ENCODE results near the gene ADGRL2.

DNA sequence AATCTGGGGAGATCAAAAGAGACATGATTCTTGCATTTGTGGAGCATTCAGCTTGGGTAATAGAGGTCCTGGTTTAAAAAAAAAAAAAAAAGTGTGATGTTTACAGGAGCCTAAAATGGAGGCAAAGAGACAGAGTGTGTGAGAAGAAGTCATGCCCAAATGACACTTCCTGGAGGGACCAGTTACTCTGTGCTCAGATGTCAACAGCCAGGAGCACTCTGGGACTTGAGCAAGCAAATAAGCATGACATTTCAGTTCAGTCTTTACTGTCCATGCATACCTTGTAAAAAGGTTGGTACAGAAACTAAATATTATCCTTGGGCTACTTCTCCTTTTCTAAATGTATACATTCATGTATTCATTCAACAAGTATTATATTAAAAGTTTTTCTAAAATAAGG lies 25.2 kb upstream of the ADGRL2 start:
- TF ChIP-seq, protein P1, sequence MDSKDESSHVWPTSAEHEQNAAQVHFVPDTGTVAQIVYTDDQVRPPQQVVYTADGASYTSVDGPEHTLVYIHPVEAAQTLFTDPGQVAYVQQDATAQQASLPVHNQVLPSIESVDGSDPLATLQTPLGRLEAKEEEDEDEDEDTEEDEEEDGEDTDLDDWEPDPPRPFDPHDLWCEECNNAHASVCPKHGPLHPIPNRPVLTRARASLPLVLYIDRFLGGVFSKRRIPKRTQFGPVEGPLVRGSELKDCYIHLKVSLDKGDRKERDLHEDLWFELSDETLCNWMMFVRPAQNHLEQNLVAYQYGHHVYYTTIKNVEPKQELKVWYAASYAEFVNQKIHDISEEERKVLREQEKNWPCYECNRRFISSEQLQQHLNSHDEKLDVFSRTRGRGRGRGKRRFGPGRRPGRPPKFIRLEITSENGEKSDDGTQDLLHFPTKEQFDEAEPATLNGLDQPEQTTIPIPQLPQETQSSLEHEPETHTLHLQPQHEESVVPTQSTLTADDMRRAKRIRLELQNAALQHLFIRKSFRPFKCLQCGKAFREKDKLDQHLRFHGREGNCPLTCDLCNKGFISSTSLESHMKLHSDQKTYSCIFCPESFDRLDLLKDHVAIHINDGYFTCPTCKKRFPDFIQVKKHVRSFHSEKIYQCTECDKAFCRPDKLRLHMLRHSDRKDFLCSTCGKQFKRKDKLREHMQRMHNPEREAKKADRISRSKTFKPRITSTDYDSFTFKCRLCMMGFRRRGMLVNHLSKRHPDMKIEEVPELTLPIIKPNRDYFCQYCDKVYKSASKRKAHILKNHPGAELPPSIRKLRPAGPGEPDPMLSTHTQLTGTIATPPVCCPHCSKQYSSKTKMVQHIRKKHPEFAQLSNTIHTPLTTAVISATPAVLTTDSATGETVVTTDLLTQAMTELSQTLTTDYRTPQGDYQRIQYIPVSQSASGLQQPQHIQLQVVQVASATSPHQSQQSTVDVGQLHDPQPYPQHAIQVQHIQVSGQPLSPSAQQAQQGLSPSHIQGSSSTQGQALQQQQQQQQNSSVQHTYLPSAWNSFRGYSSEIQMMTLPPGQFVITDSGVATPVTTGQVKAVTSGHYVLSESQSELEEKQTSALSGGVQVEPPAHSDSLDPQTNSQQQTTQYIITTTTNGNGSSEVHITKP (tag by site-specific recombination; IDR thresholded peaks at IDR 0.05): no peak
- TF ChIP-seq, protein P2, sequence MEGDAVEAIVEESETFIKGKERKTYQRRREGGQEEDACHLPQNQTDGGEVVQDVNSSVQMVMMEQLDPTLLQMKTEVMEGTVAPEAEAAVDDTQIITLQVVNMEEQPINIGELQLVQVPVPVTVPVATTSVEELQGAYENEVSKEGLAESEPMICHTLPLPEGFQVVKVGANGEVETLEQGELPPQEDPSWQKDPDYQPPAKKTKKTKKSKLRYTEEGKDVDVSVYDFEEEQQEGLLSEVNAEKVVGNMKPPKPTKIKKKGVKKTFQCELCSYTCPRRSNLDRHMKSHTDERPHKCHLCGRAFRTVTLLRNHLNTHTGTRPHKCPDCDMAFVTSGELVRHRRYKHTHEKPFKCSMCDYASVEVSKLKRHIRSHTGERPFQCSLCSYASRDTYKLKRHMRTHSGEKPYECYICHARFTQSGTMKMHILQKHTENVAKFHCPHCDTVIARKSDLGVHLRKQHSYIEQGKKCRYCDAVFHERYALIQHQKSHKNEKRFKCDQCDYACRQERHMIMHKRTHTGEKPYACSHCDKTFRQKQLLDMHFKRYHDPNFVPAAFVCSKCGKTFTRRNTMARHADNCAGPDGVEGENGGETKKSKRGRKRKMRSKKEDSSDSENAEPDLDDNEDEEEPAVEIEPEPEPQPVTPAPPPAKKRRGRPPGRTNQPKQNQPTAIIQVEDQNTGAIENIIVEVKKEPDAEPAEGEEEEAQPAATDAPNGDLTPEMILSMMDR (tag by site-specific recombination; IDR thresholded peaks at IDR 0.05): no peak
- TF ChIP-seq ZNF169 (tag by site-specific recombination; IDR thresholded peaks at IDR 0.05) (no peak), ZNF37A (tag by site-specific recombination; IDR thresholded peaks at IDR 0.05) (no peak), ZNF394 (tag by site-specific recombination; IDR thresholded peaks at IDR 0.05; ENCODE audit: borderline replicate concordance) (no peak), ZNF157 (tag by site-specific recombination; IDR thresholded peaks at IDR 0.05) (no peak), ZBTB7A (tag by site-specific recombination; IDR thresholded peaks at IDR 0.05; ENCODE audit: low read depth) (no peak), ZNF768 (tag by site-specific recombination; IDR thresholded peaks at IDR 0.05) (no peak), ZNF311 (tag by site-specific recombination; IDR thresholded peaks at IDR 0.05; ENCODE audit: borderline replicate concordance) (no peak), ZNF274 (IDR thresholded peaks at IDR 0.05; ENCODE audit: low read length) (no peak), ZNF274 (tag by site-specific recombination; IDR thresholded peaks at IDR 0.05; ENCODE audit: borderline replicate concordance) (no peak)
- TF ChIP-seq, protein P3, sequence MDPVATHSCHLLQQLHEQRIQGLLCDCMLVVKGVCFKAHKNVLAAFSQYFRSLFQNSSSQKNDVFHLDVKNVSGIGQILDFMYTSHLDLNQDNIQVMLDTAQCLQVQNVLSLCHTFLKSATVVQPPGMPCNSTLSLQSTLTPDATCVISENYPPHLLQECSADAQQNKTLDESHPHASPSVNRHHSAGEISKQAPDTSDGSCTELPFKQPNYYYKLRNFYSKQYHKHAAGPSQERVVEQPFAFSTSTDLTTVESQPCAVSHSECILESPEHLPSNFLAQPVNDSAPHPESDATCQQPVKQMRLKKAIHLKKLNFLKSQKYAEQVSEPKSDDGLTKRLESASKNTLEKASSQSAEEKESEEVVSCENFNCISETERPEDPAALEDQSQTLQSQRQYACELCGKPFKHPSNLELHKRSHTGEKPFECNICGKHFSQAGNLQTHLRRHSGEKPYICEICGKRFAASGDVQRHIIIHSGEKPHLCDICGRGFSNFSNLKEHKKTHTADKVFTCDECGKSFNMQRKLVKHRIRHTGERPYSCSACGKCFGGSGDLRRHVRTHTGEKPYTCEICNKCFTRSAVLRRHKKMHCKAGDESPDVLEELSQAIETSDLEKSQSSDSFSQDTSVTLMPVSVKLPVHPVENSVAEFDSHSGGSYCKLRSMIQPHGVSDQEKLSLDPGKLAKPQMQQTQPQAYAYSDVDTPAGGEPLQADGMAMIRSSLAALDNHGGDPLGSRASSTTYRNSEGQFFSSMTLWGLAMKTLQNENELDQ (tag by site-specific recombination; IDR thresholded peaks at IDR 0.05; ENCODE audit: low read depth): no peak
- TF ChIP-seq, protein P4, sequence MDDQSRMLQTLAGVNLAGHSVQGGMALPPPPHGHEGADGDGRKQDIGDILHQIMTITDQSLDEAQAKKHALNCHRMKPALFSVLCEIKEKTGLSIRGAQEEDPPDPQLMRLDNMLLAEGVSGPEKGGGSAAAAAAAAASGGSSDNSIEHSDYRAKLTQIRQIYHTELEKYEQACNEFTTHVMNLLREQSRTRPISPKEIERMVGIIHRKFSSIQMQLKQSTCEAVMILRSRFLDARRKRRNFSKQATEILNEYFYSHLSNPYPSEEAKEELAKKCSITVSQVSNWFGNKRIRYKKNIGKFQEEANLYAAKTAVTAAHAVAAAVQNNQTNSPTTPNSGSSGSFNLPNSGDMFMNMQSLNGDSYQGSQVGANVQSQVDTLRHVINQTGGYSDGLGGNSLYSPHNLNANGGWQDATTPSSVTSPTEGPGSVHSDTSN (CRISPR knock-in tag; IDR thresholded peaks at IDR 0.05): no peak
- TF ChIP-seq, protein P5, sequence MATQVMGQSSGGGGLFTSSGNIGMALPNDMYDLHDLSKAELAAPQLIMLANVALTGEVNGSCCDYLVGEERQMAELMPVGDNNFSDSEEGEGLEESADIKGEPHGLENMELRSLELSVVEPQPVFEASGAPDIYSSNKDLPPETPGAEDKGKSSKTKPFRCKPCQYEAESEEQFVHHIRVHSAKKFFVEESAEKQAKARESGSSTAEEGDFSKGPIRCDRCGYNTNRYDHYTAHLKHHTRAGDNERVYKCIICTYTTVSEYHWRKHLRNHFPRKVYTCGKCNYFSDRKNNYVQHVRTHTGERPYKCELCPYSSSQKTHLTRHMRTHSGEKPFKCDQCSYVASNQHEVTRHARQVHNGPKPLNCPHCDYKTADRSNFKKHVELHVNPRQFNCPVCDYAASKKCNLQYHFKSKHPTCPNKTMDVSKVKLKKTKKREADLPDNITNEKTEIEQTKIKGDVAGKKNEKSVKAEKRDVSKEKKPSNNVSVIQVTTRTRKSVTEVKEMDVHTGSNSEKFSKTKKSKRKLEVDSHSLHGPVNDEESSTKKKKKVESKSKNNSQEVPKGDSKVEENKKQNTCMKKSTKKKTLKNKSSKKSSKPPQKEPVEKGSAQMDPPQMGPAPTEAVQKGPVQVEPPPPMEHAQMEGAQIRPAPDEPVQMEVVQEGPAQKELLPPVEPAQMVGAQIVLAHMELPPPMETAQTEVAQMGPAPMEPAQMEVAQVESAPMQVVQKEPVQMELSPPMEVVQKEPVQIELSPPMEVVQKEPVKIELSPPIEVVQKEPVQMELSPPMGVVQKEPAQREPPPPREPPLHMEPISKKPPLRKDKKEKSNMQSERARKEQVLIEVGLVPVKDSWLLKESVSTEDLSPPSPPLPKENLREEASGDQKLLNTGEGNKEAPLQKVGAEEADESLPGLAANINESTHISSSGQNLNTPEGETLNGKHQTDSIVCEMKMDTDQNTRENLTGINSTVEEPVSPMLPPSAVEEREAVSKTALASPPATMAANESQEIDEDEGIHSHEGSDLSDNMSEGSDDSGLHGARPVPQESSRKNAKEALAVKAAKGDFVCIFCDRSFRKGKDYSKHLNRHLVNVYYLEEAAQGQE (tag by site-specific recombination; IDR thresholded peaks at IDR 0.05): no peak
